ENCODE data around the gene KCNK1. TPM values are rescaled to one million over a fixed set of nuclear protein-coding genes. Genes with fewer than 3 reads are reported as not detected.

Gene KCNK1
- total and polyA plus RNA-seq, 2 of the 4 experiments (the other 2 are of a cell fraction), result 0.90 to 1.6 TPM

DNA sequence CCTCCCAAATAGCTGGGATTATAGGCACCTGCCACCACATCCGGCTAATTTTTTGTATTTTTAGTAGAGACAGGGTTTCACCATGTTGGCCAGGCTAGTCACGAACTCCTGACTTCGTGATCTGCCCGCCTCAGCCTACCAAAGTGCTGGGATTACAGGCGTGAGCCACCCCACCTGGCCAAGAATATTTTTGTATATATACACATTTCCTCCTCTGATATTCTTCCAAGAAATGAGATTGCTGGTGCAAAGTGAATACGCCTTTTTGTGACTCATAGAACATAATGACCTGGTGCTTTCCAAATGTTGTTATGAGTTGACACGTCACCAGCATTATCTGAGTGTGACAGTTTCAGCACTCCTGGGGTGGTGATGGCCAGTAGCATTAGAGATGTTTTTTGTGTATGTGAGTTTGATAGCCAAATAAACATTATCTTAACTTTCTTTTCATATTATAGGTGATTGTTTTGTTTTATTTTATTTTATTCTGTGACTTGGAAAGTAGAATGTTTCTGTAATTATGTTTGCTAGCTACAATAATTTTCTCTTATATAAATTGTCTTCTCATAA, 54.9 kb downstream of the KCNK1 start:
- H3K9me1 ChIP-seq (ENCODE audit: insufficient read depth, low read length), result no peaks in the 10 kb centered on the region
- H4K8ac ChIP-seq (ENCODE audit: low read depth in 2 of 2, low read length in 2 of 2), result no peak overlapping the region
- H3K18ac ChIP-seq (ENCODE audit: low read depth, low read length), result no peak overlapping the region
- no peak overlapping the region for H4K91ac ChIP-seq (ENCODE audit: insufficient read depth, low read depth, low read length)
- no peak overlapping the region for H2AK9ac ChIP-seq (replicated peaks; ENCODE audit: low read depth, low read length, poor library complexity)
- H4K20me1 ChIP-seq (ENCODE audit: insufficient read depth, low read length), result no peaks in the 10 kb centered on the region
- POLR2A ChIA-PET (ENCODE audit: unreplicated experiment), result no interaction called here
- TF ChIP-seq, protein P1, sequence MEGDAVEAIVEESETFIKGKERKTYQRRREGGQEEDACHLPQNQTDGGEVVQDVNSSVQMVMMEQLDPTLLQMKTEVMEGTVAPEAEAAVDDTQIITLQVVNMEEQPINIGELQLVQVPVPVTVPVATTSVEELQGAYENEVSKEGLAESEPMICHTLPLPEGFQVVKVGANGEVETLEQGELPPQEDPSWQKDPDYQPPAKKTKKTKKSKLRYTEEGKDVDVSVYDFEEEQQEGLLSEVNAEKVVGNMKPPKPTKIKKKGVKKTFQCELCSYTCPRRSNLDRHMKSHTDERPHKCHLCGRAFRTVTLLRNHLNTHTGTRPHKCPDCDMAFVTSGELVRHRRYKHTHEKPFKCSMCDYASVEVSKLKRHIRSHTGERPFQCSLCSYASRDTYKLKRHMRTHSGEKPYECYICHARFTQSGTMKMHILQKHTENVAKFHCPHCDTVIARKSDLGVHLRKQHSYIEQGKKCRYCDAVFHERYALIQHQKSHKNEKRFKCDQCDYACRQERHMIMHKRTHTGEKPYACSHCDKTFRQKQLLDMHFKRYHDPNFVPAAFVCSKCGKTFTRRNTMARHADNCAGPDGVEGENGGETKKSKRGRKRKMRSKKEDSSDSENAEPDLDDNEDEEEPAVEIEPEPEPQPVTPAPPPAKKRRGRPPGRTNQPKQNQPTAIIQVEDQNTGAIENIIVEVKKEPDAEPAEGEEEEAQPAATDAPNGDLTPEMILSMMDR (conservative IDR thresholded peaks at IDR 0.05; ENCODE audit: low read depth, low read length), result no peak
- no peak for TF ChIP-seq FOS (IDR thresholded peaks at IDR 0.05; ENCODE audit: low read depth, low read length)
- TF ChIP-seq, protein P2, sequence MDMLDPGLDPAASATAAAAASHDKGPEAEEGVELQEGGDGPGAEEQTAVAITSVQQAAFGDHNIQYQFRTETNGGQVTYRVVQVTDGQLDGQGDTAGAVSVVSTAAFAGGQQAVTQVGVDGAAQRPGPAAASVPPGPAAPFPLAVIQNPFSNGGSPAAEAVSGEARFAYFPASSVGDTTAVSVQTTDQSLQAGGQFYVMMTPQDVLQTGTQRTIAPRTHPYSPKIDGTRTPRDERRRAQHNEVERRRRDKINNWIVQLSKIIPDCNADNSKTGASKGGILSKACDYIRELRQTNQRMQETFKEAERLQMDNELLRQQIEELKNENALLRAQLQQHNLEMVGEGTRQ (IDR thresholded peaks at IDR 0.05; ENCODE audit: low read depth, low read length), result no peak
- TF ChIP-seq NFE2L2 (IDR thresholded peaks at IDR 0.05; ENCODE audit: low read depth, low read length), result no peak
- no peak for TF ChIP-seq POLR2A (IDR thresholded peaks at IDR 0.05; ENCODE audit: low read depth, low read length)
- no peak for TF ChIP-seq CEBPB (IDR thresholded peaks at IDR 0.05; ENCODE audit: low read depth, low read length)
- no peak for TF ChIP-seq MAZ (IDR thresholded peaks at IDR 0.05; ENCODE audit: borderline replicate concordance, low read depth, low read length)
- TF ChIP-seq, protein P3, sequence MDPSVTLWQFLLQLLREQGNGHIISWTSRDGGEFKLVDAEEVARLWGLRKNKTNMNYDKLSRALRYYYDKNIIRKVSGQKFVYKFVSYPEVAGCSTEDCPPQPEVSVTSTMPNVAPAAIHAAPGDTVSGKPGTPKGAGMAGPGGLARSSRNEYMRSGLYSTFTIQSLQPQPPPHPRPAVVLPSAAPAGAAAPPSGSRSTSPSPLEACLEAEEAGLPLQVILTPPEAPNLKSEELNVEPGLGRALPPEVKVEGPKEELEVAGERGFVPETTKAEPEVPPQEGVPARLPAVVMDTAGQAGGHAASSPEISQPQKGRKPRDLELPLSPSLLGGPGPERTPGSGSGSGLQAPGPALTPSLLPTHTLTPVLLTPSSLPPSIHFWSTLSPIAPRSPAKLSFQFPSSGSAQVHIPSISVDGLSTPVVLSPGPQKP (IDR thresholded peaks at IDR 0.05; ENCODE audit: borderline replicate concordance, low read depth, low read length), result no peak
- TF ChIP-seq MAFK (IDR thresholded peaks at IDR 0.05; ENCODE audit: low read depth, low read length), result no peak
- no peak for TF ChIP-seq MXI1 (IDR thresholded peaks at IDR 0.05; ENCODE audit: borderline replicate concordance, low read depth, low read length)
- no peak for TF ChIP-seq RFX5 (IDR thresholded peaks at IDR 0.05; ENCODE audit: low read depth, low read length)
- no peak for TF ChIP-seq BHLHE40 (IDR thresholded peaks at IDR 0.05; ENCODE audit: low read depth, low read length)
- no peak for TF ChIP-seq SMC3 (IDR thresholded peaks at IDR 0.05; ENCODE audit: low read depth, low read length)
- no peak for TF ChIP-seq RAD21 (IDR thresholded peaks at IDR 0.05; ENCODE audit: low read length)
- no peak for TF ChIP-seq CHD1 (IDR thresholded peaks at IDR 0.05; ENCODE audit: low read depth, low read length)
- no peak for TF ChIP-seq RCOR1 (IDR thresholded peaks at IDR 0.05; ENCODE audit: insufficient replicate concordance, low read length)
- DNase-seq (peak; percentile 29), ATAC-seq (ENCODE audit: low read depth) (no peak)
- H3K14ac ChIP-seq (replicated peaks; ENCODE audit: low read depth, low read length), result no peak overlapping the region
- dilution Hi-C loops (cut with HindIII; ENCODE audit: low sequenced_read_pairs, unreplicated experiment) (no loop called here), in situ Hi-C loops (cut with MboI; ENCODE audit: low sequenced_read_pairs) (no loop called here), intact Hi-C loops (cut with micrococcal nuclease) (no loop called here)
- no peaks in the 10 kb centered on the region for H3K79me1 ChIP-seq (ENCODE audit: low read depth in 1 of 2, low read length in 2 of 2)
- H4K5ac ChIP-seq (ENCODE audit: low read depth, low read length), result no peak overlapping the region
- no peak overlapping the region for H2BK5ac ChIP-seq (ENCODE audit: low read depth, low read length, poor library complexity, severe bottlenecking)
- no peak overlapping the region for H3K4me3 ChIP-seq (ENCODE audit: insufficient read depth, low read depth, low read length)
- H2BK15ac ChIP-seq (ENCODE audit: low read depth, low read length), result no peak overlapping the region
- H3K27me3 ChIP-seq (ENCODE audit: control insufficient read depth, insufficient read depth, low read length), result no peaks in the 10 kb centered on the region
- H2AFZ ChIP-seq (replicated peaks; ENCODE audit: low read length, poor library complexity), result no peak overlapping the region
- no peak overlapping the region for H2BK20ac ChIP-seq (ENCODE audit: low read depth, low read length)
- peaks cover 10% of the 10 kb centered on the region; the same call in 1 of the 2 replicates for H3K9me3 ChIP-seq (ENCODE audit: control insufficient read depth, insufficient read depth, low read length)
- no peak overlapping the region for H3K23ac ChIP-seq (ENCODE audit: low read depth, low read length)
- H2AK5ac ChIP-seq (ENCODE audit: low read depth, low read length), result no peak overlapping the region
- no peak overlapping the region for H3K4me2 ChIP-seq (ENCODE audit: low read depth, low read length)
- no peak overlapping the region for H2BK120ac ChIP-seq (ENCODE audit: low read depth, low read length)
- no peak overlapping the region for H3K27ac ChIP-seq (ENCODE audit: insufficient read depth, low read length)
- no peaks in the 10 kb centered on the region for H3K4me1 ChIP-seq (ENCODE audit: control insufficient read depth, insufficient read depth, low read length)
- H3K4ac ChIP-seq (ENCODE audit: low read depth, low read length), result no peak overlapping the region
- H3K9ac ChIP-seq (ENCODE audit: low read depth, low read length), result no peak overlapping the region
- CTCF ChIA-PET, result no interaction called here
- H3K36me3 ChIP-seq (ENCODE audit: control insufficient read depth, insufficient read depth, low read length), result no peaks in the 10 kb centered on the region
- BruUV-seq (replicated peaks), result no TSS peak
- no CpG with 5 or more reads among the region's 7 CpGs for WGBS, 2 experiments (ENCODE audit: extremely low coverage in 2 of 2, insufficient read length in 1 of 2)
- no peak overlapping the region for H3K56ac ChIP-seq (ENCODE audit: extremely low read depth, insufficient read depth, low read length)

All from IMR-90 (cell line).